Mesothelial cell of epicardium (in vitro differentiated cells): ENCODE data around the gene TMEM51. TPM values are rescaled to one million over a fixed set of nuclear protein-coding genes. Genes with fewer than 3 reads are reported as not detected.

Source experiments
- DNase-seq, 2 experiments: peaks; one replicate each; pipeline ENCODE4 v3.0.0; 2021; ENCODE audit warnings: low spot score in 2 of 2; ENCODE audit not compliant: unreplicated experiment in 2 of 2
- H3K27ac Mint-ChIP-seq: 2 replicates; pipeline ENCODE4 v1.8.0; 2021; ENCODE audit warnings: mixed read lengths
- H3K27me3 Mint-ChIP-seq: 2 replicates; pipeline ENCODE4 v1.8.0; 2021; ENCODE audit warnings: low read depth, mixed read lengths
- H3K36me3 Mint-ChIP-seq: 2 replicates; pipeline ENCODE4 v1.8.0; 2021; ENCODE audit warnings: mixed read lengths
- H3K4me1 Mint-ChIP-seq: 2 replicates; pipeline ENCODE4 v1.8.0; 2021; ENCODE audit warnings: mixed read lengths
- H3K4me3 Mint-ChIP-seq: 2 replicates; pipeline ENCODE4 v1.8.0; 2021; ENCODE audit warnings: mild to moderate bottlenecking, moderate library complexity, mixed read lengths
- H3K9me3 Mint-ChIP-seq: 2 replicates; pipeline ENCODE4 v1.8.0; 2021; ENCODE audit warnings: mixed read lengths
- total RNA-seq: library from RNA; stranded (reverse); gene quantifications from 3 replicates; pipeline ENCODE4 v1.2.1, GENCODE V29; 2021
- TF ChIP-seq, protein P1 (sequence below): fragments of 200-600 bp; sonication (generic); IDR thresholded peaks from one replicate; pipeline ENCODE4 v1.5.0; 2021; ENCODE audit warnings: antibody characterized with exemption; ENCODE audit not compliant: unreplicated experiment

TMEM51 gene
- total RNA-seq, 1 donor from 2014 or later, result 10.9 TPM

DNA sequence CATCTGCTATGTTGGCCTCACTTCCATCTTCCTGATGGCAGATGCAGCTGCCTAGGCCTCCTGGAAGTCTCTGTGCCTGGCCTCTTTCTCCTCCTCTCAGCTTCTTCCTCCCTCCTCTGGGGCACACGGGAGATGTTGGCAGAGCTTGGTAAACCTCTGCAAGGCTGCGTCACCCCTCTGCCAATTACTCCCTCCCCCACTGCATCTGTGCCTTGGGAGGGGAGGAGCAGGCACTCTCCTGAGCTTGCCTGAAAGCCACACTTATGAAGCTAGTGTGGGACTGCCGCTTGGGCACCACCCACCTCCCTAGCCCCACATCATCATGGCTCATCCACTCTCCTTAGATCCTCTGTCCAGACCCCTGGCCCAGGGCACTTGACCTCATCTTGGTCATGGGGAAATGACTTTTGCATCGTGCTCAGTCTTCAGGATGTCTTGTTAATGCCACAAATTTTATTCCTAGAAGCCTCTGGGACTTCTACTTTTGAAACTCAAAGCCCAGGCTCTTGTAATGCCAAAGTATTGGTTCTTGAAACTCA is 7.3 kb upstream of the TMEM51 start:
- Mint-ChIP-seq H3K27me3 (no peaks in the 10 kb centered on the region), H3K27ac (no peak overlapping the region), H3K4me3 (no peak overlapping the region), H3K36me3 (peaks cover 6% of the 10 kb centered on the region), H3K4me1 (peaks cover 14% of the 10 kb centered on the region), H3K9me3 (peaks cover 12% of the 10 kb centered on the region)
- TF ChIP-seq, protein P1, sequence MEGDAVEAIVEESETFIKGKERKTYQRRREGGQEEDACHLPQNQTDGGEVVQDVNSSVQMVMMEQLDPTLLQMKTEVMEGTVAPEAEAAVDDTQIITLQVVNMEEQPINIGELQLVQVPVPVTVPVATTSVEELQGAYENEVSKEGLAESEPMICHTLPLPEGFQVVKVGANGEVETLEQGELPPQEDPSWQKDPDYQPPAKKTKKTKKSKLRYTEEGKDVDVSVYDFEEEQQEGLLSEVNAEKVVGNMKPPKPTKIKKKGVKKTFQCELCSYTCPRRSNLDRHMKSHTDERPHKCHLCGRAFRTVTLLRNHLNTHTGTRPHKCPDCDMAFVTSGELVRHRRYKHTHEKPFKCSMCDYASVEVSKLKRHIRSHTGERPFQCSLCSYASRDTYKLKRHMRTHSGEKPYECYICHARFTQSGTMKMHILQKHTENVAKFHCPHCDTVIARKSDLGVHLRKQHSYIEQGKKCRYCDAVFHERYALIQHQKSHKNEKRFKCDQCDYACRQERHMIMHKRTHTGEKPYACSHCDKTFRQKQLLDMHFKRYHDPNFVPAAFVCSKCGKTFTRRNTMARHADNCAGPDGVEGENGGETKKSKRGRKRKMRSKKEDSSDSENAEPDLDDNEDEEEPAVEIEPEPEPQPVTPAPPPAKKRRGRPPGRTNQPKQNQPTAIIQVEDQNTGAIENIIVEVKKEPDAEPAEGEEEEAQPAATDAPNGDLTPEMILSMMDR, result no peak
- no peak for DNase-seq

- Mint-ChIP-seq H3K27ac (no peak overlapping the region), H3K9me3 (peaks cover 12% of the 10 kb centered on the region), H3K4me3 (no peak overlapping the region), H3K27me3 (no peaks in the 10 kb centered on the region), H3K4me1 (peaks cover 17% of the 10 kb centered on the region), H3K36me3 (peaks cover 6% of the 10 kb centered on the region)
- no peak for DNase-seq
- TF ChIP-seq, protein P1, result no peak
These were observed 6.6 kb upstream of the TMEM51 start for GRCh38 chr1:15146971-15147376.

- H3K9me3 Mint-ChIP-seq, result peaks cover 8% of the 10 kb centered on the region
- DNase-seq, result no peak
- H3K27me3 Mint-ChIP-seq, result no peaks in the 10 kb centered on the region
- H3K36me3 Mint-ChIP-seq, result peaks cover 4% of the 10 kb centered on the region
- no peak overlapping the region for H3K27ac Mint-ChIP-seq
- peaks cover 21% of the 10 kb centered on the region for H3K4me1 Mint-ChIP-seq
- H3K4me3 Mint-ChIP-seq, result no peak overlapping the region
- TF ChIP-seq, protein P1, result no peak
These were observed 5.5 kb upstream of the TMEM51 start for GRCh38 chr1:15148004-15148403.

DNA sequence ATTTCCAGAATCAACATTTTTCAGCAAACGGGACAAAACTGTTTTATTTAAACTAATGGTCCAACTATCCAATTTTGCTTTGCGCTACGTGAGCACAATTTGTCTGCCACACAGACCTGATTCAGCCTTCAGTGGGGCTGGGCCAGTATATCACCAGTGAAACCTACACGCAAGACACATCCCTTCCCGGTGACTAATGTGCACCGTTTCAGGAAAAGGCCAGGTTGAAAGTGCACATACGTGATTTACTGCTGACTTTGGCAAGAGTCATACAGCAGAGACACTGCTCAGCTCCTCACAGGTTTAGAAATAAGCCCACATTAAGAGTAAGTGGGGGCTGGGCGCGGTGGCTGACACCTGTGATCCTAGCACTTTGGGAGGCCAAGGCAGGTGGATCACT is 5.1 kb upstream of the TMEM51 start:
- Mint-ChIP-seq H3K4me3 (no peak overlapping the region), H3K4me1 (peaks cover 21% of the 10 kb centered on the region), H3K36me3 (no peaks in the 10 kb centered on the region), H3K27ac (no peak overlapping the region), H3K27me3 (no peaks in the 10 kb centered on the region), H3K9me3 (peaks cover 5% of the 10 kb centered on the region)
- DNase-seq, result no peak
- TF ChIP-seq, protein P1, result no peak

DNA sequence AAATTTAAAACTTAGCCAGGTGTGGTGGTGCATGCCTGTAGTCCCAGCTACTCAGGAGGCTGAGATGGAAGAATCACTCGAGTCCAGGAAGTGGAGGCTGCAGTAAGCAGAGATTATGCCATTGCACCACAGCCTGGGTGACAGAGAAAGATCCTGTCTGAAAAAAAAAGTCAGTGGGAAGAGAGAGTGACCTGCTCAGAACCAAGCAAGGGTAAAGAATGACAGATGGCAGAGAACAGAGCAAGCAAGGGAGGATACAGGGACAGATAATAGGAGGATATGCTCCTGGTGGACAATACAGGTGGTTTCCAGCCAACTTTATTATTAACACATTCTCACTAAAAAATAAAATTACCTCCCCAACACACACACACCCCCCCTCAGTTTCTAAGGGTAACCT is 4.6 kb upstream of the TMEM51 start:
- H3K9me3 Mint-ChIP-seq, result peaks cover 5% of the 10 kb centered on the region
- no peak overlapping the region for H3K4me3 Mint-ChIP-seq
- no peak overlapping the region for H3K27ac Mint-ChIP-seq
- H3K27me3 Mint-ChIP-seq, result no peaks in the 10 kb centered on the region
- H3K4me1 Mint-ChIP-seq, result peaks cover 21% of the 10 kb centered on the region
- no peak for DNase-seq
- H3K36me3 Mint-ChIP-seq, result no peaks in the 10 kb centered on the region
- TF ChIP-seq, protein P1, result no peak

DNA sequence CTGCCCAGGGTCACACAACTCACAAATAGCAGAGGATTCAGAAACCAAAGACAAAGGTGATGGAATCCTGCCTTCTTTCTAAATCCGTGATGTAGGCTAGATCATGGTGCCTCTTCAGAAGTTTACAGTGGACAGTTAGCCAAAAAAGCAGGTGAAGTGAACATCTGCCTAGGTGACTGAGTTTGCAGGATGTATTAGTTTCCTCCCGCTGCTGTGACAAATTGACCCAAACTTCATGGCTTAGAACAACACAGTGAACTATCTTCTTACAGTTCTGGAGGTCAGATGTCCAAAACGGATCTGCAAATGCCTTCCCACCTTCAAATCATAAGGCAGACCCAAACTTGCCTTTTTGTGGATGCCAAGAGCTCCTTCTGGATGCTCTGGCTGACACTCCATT is 3.2 kb upstream of the TMEM51 start:
- DNase-seq, result no peak
- Mint-ChIP-seq H3K36me3 (no peaks in the 10 kb centered on the region), H3K9me3 (peaks cover 5% of the 10 kb centered on the region), H3K27me3 (peaks cover 3% of the 10 kb centered on the region), H3K4me3 (no peak overlapping the region), H3K27ac (no peak overlapping the region), H3K4me1 (peaks cover 27% of the 10 kb centered on the region)
- TF ChIP-seq, protein P1, result no peak
